Islet of Langerhans (tissue), 1 donor: Measurements from ENCODE around the gene ATP6V1G3.
"Not testable (repeated sequence)": the region's sequence is repeated elsewhere in the genome, so short reads cannot be mapped to it uniquely, and the experiment has no call there.

Experiments used
- FAIRE-seq: peaks from one replicate; lab custom pipeline; 2011; peaks lifted over from hg19 to GRCh38; lab: Jason Lieb, UNC

Gene ATP6V1G3

DNA sequence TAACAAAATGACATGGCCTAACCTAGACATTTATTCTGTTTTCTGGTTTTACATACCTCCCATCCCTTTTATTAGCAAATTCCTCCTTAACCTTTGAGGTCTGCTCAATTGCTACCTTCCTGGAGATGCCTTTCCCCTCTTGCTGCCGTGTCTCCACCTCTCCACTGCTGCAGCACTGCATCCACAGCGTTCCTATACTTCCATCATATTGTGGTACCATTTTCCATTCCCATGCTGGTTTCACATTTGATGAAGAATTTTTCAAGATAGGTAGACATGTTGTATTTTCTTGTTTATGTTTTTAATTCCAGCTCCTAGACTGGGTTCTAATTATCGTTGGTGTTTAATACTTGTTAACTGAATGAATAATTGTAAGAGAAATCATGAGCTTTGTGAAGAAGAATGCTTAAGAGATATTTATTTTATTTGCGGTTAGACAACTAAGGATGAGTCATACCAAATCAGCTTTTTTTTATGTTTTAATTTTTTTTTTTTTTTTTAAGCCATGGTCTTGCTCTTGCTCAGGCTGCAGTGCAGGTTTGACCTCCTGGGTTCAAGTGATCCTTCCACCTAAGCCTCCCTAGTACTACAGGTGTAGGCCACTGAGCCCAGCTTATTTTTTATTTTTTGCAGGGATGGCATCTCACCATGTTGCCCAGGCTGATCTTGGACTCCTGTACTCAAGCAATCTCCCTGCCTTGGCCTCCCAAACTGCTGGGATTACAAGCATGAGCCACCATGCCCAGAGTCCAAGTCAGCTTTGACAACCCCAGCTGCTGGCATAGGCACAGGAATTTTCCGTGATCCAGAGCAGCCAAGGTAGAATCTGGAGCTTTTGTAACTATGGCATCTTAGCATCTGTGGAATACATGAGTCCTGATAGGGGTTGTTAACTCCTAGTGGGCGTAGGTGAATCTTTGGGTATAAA is 44.0 kb downstream of the ATP6V1G3 start:
- FAIRE-seq: no peak

DNA sequence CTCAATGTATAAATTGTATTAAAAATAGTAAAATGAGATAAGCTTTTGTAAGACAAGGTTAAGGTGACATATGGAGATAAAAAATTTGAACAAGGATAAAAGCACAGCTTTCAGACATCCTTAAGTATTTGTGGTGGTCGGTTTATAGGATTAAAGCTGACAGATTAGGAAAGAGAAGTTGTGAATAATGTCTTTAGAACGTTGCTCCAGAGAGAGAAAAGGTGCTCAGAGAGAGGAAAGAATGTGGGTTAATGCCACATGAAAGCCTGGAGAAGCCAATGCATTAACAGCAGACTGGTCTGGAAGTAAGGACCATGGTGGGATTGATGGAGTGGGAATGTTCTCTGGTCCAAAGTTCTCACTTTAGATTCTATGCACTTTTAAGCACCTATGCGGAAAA is 44.8 kb downstream of the ATP6V1G3 start:
- FAIRE-seq: no peak

DNA sequence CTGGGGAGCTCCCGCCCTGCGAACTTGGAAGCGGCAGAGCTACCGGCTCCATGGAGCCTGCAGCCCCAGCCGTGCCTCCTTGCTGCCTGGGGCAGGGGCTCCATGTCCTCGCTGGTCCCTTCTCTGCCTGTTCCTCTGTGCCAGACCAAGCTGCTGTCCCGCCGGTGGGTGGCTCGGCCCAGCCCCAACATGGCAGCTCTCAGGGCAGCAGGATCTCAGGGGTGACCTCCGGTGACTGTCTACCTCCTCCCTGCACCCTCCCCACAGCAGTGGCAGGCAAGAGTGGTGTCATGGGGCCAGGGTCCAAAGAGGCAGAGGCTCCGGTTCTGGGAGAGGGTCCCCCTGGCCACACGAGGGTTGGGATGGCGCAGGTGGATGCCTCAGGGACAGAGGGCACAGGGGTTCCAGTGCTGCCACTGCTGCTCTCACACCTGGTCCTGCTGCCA is 45.8 kb downstream of the ATP6V1G3 start:
- no peak for FAIRE-seq

DNA sequence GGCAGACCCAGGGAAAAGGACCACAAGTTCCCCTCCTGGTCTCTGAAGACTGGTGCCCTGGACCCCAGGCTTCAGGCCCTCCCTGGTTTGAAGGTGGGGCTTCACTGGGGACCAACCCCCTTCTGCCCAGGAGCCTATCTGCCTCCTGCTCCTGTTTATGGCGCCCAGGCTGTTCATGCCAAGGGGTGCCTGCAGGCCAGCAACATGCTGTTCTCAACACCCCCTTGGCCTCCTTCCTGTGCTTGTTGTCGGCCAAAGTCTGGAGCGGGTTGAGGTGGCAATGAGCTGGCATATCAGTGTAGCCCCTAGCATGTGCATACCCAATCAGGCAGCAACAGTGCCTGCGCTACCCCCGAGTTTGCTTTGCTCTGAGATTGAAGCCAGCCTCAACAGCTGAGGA is 46.3 kb downstream of the ATP6V1G3 start:
- FAIRE-seq: no peak

GRCh38 chr1:198493329-198493728 is 47.2 kb downstream of the ATP6V1G3 start:
- no peak for FAIRE-seq

DNA sequence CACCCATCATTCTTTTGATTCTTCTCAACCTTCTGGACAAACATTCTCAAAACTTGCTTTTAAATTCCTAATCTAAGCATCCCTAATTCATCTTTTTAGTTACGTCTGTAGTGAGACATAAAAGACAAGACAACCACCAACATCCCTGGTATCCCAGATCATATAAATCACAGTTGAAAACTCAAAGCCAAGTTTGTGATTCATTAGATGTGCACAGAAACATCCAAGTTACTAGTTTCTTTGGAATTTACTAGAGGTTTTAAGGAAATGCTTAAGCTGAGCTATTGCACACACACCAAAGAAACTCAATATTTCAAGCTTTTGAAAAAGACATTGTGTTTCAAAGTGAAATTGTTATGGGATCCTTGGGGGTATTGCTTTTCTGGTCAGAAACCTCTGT is 47.6 kb downstream of the ATP6V1G3 start:
- no peak for FAIRE-seq

DNA sequence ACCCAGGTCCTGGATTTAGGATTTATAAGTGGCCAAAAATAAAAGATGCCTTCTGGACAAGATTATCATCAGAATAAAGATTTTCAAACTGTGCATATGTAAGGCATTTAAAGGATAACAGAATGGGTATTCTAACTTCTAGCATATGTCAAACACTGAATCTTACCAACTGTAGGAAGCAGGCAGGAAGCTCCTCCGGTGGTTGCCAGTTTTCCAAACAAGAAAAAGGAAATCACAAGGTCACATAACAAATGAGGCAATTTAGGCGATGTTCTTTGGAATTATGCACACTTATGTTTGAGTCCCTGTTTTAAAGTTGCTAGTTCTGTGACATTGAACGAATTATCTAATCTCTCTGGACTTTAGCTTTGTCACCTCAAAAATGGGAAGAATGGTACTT is 48.9 kb downstream of the ATP6V1G3 start:
- FAIRE-seq: no peak

- no peak for FAIRE-seq
Measured at GRCh38 chr1:198491028-198491427, 49.5 kb downstream of the ATP6V1G3 start.

DNA sequence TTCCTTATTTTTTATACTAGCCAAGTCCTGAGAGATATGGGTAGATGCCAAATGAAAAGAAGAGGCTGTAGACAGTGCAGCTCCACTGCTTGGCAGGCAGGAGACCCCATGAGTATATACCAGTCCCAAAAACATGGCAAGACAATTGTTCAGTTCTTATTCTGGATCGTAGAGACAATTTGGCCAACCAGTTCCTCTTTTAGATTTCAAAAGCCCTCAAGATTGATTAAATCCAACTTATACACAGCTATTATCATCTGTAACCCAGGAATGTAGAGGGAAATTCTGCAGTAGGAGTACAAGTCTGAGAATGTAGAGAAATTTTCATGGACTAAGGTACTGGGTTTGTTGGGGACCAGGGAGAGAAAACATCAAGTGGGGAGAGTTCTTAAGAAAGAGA is 50.3 kb downstream of the ATP6V1G3 start:
- no peak for FAIRE-seq

DNA sequence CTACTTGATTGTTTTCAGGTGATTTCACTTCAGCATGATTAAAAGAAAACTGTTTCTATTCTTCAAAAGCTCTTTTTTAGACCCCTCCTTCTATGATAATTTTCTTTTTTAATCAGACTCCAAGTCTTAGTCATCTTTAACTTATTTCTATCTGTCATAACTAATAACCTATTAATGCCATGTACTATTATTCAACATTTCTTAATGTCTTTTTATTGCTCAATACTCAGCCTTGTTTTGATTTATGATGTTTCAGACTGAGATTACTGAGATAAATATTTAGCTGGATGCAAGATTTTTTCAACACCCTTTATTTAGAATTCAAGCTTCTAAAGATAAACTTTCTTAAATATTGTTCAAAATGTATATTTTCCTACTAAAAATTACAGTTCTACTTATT is 53.6 kb downstream of the ATP6V1G3 start:
- FAIRE-seq: peak; percentile 24

GRCh38 chr1:198483645-198484044 is 56.8 kb downstream of the ATP6V1G3 start:
- FAIRE-seq: no peak

- no peak for FAIRE-seq
Measured at GRCh38 chr1:198483006-198483405, 57.5 kb downstream of the ATP6V1G3 start.

DNA sequence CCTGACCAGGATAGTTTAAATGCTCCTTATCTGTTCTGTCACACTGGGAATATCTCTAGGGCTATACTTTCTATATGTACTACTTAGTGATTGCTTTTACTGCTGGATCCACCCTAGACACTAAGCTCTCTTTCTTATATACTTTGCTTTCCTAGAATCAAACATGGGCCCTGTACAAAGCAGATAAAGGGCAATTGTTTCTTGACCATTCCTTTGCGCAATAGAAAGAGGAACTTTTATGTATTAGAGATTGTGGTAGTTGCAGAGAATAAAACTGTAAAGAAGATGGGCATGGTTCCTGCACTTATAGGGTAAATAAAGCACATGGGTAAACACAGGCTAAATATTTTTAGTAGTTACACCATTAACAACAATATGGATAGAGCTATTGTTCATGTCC is 58.8 kb downstream of the ATP6V1G3 start:
- FAIRE-seq: no peak

DNA sequence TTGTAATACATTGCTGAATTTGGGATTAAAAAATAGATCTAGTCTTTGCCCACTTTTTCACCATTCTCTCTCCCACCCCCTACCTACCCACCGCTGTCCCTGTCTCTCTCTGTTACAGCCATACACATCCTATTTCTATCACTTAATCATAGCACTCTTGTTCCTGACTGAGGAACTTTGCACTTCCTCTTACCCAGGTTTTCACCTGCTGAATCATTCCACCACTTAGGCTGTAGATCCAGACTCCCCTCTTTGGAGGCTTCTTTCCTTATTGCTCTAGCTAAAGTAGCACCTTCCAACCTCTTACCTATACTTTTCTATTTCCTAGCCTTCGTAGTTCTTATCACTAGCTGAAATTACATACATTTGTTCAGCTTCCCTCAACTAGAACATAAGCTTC is 59.6 kb downstream of the ATP6V1G3 start:
- FAIRE-seq: no peak

DNA sequence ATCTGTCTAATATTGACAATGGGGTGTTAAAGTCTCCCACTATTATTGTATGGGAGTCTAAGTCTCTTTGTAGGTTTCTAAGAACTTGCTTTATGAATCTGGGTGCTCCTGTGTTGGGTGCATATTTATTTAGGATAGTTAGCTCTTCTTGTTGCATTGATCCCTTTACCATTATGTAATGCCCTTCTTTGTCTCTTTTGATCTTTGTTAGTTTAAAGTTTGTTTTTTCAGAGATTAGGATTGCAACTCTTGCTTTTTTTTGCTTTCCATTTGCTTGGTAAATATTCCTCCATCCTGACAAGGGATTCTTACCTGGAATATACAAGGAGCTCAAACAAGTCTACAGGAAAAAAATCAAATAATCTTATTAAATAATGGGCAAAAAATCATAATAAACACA is 63.1 kb downstream of the ATP6V1G3 start:
- FAIRE-seq: not testable (repeated sequence)
